HG02852 (cell line): ENCODE results near the gene CCNQ.

Experiments
- ATAC-seq: cut with Tn5 transposase; IDR thresholded peaks from one replicate; pipeline ENCODE4 v1.9.1; 2021; ENCODE audit warnings: mild to moderate bottlenecking, moderate library complexity; ENCODE audit not compliant: unreplicated experiment

CCNQ gene

GRCh38 chrX:153637121-153638040, 38.4 kb upstream of the CCNQ start:
- ATAC-seq: no peak

- no peak for ATAC-seq
These were observed 37.8 kb upstream of the CCNQ start for GRCh38 chrX:153636716-153637115.

- no peak for ATAC-seq
These were observed 37.1 kb upstream of the CCNQ start for GRCh38 chrX:153635788-153636668.

- no peak for ATAC-seq
These were observed 36.4 kb upstream of the CCNQ start for GRCh38 chrX:153635388-153635787.

- ATAC-seq: no peak
These were observed 35.9 kb upstream of the CCNQ start for GRCh38 chrX:153634832-153635231.

- ATAC-seq: no peak
These were observed 35.3 kb upstream of the CCNQ start for GRCh38 chrX:153634236-153634635.

- ATAC-seq: no peak
These were observed 34.8 kb upstream of the CCNQ start for GRCh38 chrX:153633607-153634180.

- ATAC-seq: no peak
These were observed 34.1 kb upstream of the CCNQ start for GRCh38 chrX:153633048-153633447.

- no peak for ATAC-seq
These were observed 33.6 kb upstream of the CCNQ start for GRCh38 chrX:153632595-153632946.

- ATAC-seq: no peak
These were observed 33.1 kb upstream of the CCNQ start for GRCh38 chrX:153631907-153632594.

GRCh38 chrX:153631346-153631745, 32.4 kb upstream of the CCNQ start:
- ATAC-seq: no peak

GRCh38 chrX:153628665-153629064, 29.7 kb upstream of the CCNQ start:
- ATAC-seq: no peak

- no peak for ATAC-seq
These were observed 29.2 kb upstream of the CCNQ start for GRCh38 chrX:153628129-153628528.

GRCh38 chrX:153627675-153628111, 28.8 kb upstream of the CCNQ start:
- ATAC-seq: no peak

- no peak for ATAC-seq
These were observed 28.1 kb upstream of the CCNQ start for GRCh38 chrX:153626863-153627674.

GRCh38 chrX:153626025-153626633, 27.2 kb upstream of the CCNQ start:
- no peak for ATAC-seq

- no peak for ATAC-seq
These were observed 26.5 kb upstream of the CCNQ start for GRCh38 chrX:153625271-153626024.

GRCh38 chrX:153624196-153625091, 25.5 kb upstream of the CCNQ start:
- ATAC-seq: no peak
